SK-N-SH (cell line): ENCODE data around the gene PCDHGA1. TPM values are rescaled to one million over a fixed set of nuclear protein-coding genes. Genes with fewer than 3 reads are reported as not detected.

Experiments used
- CTCF ChIA-PET: fragments of 300-600, 350-600 bp; formaldehyde crosslinking; extraction: SDS; loops from one replicate; lab custom pipeline; 2021; lab: Yijun Ruan, JAX
- POLR2A ChIA-PET: fragments of 350-600 bp; sonication (Branson Sonifier 250); formaldehyde crosslinking; extraction: SDS; loops from one replicate; lab custom pipeline; 2020; ENCODE audit warnings: antibody characterized with exemption, inconsistent platforms; lab: Yijun Ruan, JAX
- DNase-seq: peaks from one replicate; pipeline ENCODE4 v3.0.0; 2012
- H2AFZ ChIP-seq: fragments of 200-600 bp; sonication (generic); 2 replicates; pipeline ENCODE4 v1.8.1; 2016; ENCODE audit warnings: antibody characterized with exemption, mild to moderate bottlenecking, low read depth
- H3F3A ChIP-seq: fragments of 200-600 bp; sonication (generic); replicated peaks from 2 replicates; pipeline ENCODE3; 2016; ENCODE audit warnings: antibody characterized with exemption, mild to moderate bottlenecking; ENCODE audit not compliant: insufficient read depth
- H3K27ac ChIP-seq, 2 experiments: fragments of 200-500 bp in 1 of 2; fragments of 200-600 bp in 1 of 2; sonication (Bioruptor generic) in 1 of 2; sonication (generic), shearing (Covaris generic) in 1 of 2; 2 replicates each; pipeline versions ENCODE4 v1.5.1 to v1.6.1; 2014 to 2016; ENCODE audit warnings: low read depth in 2 of 2, inconsistent platforms in 1 of 2, low read length in 1 of 2, mild to moderate bottlenecking in 1 of 2, mixed read lengths in 1 of 2
- H3K27me3 ChIP-seq: fragments of 200-600 bp; sonication (generic), shearing (Covaris generic); 2 replicates; pipeline ENCODE4 v1.6.1; 2016; ENCODE audit warnings: mixed run types; ENCODE audit not compliant: insufficient read depth
- H3K36me3 ChIP-seq, 2 experiments: fragments of 200-500 bp in 1 of 2; fragments of 200-600 bp in 1 of 2; sonication (Bioruptor generic) in 1 of 2; sonication (generic) in 1 of 2; replicated peaks in 1 of 2; 2 replicates each; pipeline versions ENCODE3 to v1.5.1; 2014 to 2016; ENCODE audit warnings: low read length in 1 of 2, mild to moderate bottlenecking in 1 of 2; ENCODE audit not compliant: insufficient read depth in 2 of 2, control insufficient read depth in 1 of 2
- H3K4me1 ChIP-seq, 2 experiments: fragments of 200-500 bp in 1 of 2; fragments of 200-600 bp in 1 of 2; sonication (Bioruptor generic) in 1 of 2; sonication (generic), shearing (Covaris generic) in 1 of 2; 2 replicates each; pipeline versions ENCODE4 v1.5.1 to v1.6.1; 2014 to 2016; ENCODE audit warnings: low read depth in 1 of 2, low read length in 1 of 2, mixed run types in 1 of 2; ENCODE audit not compliant: insufficient read depth in 2 of 2, control insufficient read depth in 1 of 2
- H3K4me2 ChIP-seq: fragments of 200-600 bp; sonication (generic), shearing (Covaris generic); 2 replicates; pipeline ENCODE4 v1.6.1; 2017; ENCODE audit warnings: mixed run types
- H3K4me3 ChIP-seq, 2 experiments: fragments of 200-500 bp in 1 of 2; fragments of 200-600 bp in 1 of 2; sonication (Bioruptor generic) in 1 of 2; sonication (generic), shearing (Covaris generic) in 1 of 2; 2 replicates each; pipeline versions ENCODE4 v1.5.1 to v1.8.1; 2014 to 2016; ENCODE audit warnings: low read depth in 2 of 2, inconsistent platforms in 1 of 2, low read length in 1 of 2, mild to moderate bottlenecking in 1 of 2, mixed read lengths in 1 of 2, moderate library complexity in 1 of 2
- H3K79me2 ChIP-seq: fragments of 200-600 bp; sonication (generic); 2 replicates; pipeline ENCODE4 v1.8.1; 2017; ENCODE audit warnings: mild to moderate bottlenecking; ENCODE audit not compliant: insufficient read depth
- H3K9ac ChIP-seq: fragments of 200-600 bp; sonication (generic); 2 replicates; pipeline ENCODE4 v1.6.1; 2017; ENCODE audit warnings: mixed run types
- H3K9me2 ChIP-seq: fragments of 200-600 bp; sonication (generic); 2 replicates; pipeline ENCODE4 v1.6.1; 2017; ENCODE audit warnings: mixed run types
- H3K9me3 ChIP-seq: fragments of 200-600 bp; sonication (generic); 2 replicates; pipeline ENCODE4 v1.6.1; 2017; ENCODE audit warnings: mixed run types, mild to moderate bottlenecking, moderate library complexity
- H4K20me1 ChIP-seq: fragments of 200-600 bp; sonication (generic); 2 replicates; pipeline ENCODE4 v1.6.1; 2017; ENCODE audit warnings: mild to moderate bottlenecking, mixed run types; ENCODE audit not compliant: insufficient read depth
- CTCF ChIP-seq: fragments of 200-600 bp; sonication (generic); IDR thresholded peaks from 2 replicates; pipeline ENCODE4 v1.6.1; 2017; ENCODE audit warnings: antibody characterized with exemption, mild to moderate bottlenecking, moderate library complexity
- ELF1 ChIP-seq: IDR thresholded peaks from 2 replicates; pipeline ENCODE4 v1.4.0; 2012
- EP300 ChIP-seq, 2 experiments: IDR thresholded peaks; 2 replicates each; pipeline versions ENCODE4 v1.4.0 to v1.6.1; 2012; ENCODE audit warnings: borderline replicate concordance in 1 of 2, low read depth in 1 of 2, low read length in 1 of 2
- FOXJ3 ChIP-seq: sonication (generic); formaldehyde crosslinking; IDR thresholded peaks from 2 replicates; pipeline ENCODE4 v1.5.1; 2020; ENCODE audit warnings: mild to moderate bottlenecking, missing genetic modification reagents
- FOXM1 ChIP-seq: IDR thresholded peaks from 2 replicates; pipeline ENCODE4 v1.4.0; 2012; ENCODE audit warnings: low read depth, mild to moderate bottlenecking
- GABPA ChIP-seq: IDR thresholded peaks from 2 replicates; pipeline ENCODE4 v1.4.0; 2012; ENCODE audit warnings: low read depth, mild to moderate bottlenecking
- GATA2 ChIP-seq: sonication (generic); formaldehyde crosslinking; IDR thresholded peaks from 2 replicates; pipeline ENCODE4 v1.5.0; 2020; ENCODE audit warnings: mild to moderate bottlenecking, missing genetic modification reagents
- IRF3 ChIP-seq: fragments of 150-350 bp; IDR thresholded peaks from 2 replicates; pipeline ENCODE4 v1.6.1; 2016; ENCODE audit warnings: mild to moderate bottlenecking, low read depth, low read length
- JUND ChIP-seq: IDR thresholded peaks from 2 replicates; pipeline ENCODE4 v1.4.0; 2012
- NRF1 ChIP-seq: IDR thresholded peaks from 2 replicates; pipeline ENCODE4 v1.6.1; 2012; ENCODE audit warnings: low read depth, mild to moderate bottlenecking, low read length
- POLR2AphosphoS5 ChIP-seq: IDR thresholded peaks from 2 replicates; pipeline ENCODE4 v1.6.1; 2012; ENCODE audit warnings: low read depth, low read length
- RAD21 ChIP-seq: IDR thresholded peaks from 2 replicates; pipeline ENCODE4 v1.6.1; 2012; ENCODE audit warnings: mild to moderate bottlenecking, low read length
- SMC3 ChIP-seq: IDR thresholded peaks from 2 replicates; pipeline ENCODE4 v1.6.1; 2012; ENCODE audit warnings: low read depth, low read length, improper control_type of control experiment
- TCF12 ChIP-seq: IDR thresholded peaks from 2 replicates; pipeline ENCODE4 v1.4.0; 2012
- USF1 ChIP-seq: IDR thresholded peaks from 2 replicates; pipeline ENCODE4 v1.4.0; 2012; ENCODE audit warnings: low read depth, borderline replicate concordance
- USF2 ChIP-seq: fragments of 150-350 bp; IDR thresholded peaks from 2 replicates; pipeline ENCODE4 v1.6.1; 2017; ENCODE audit warnings: antibody characterized with exemption, low read length, low read depth, borderline replicate concordance
- YY1 ChIP-seq: IDR thresholded peaks from 2 replicates; pipeline ENCODE4 v1.4.0; 2012; ENCODE audit warnings: low read depth, mild to moderate bottlenecking
- ZBTB33 ChIP-seq: IDR thresholded peaks from 2 replicates; pipeline ENCODE4 v1.4.0; 2012; ENCODE audit warnings: low read depth, borderline replicate concordance
- WGBS: methylation state at CpG from one replicate; pipeline ENCODE4 v1.1.6; 2017; ENCODE audit warnings: low lambda C conversion rate; 5-methylcytosine and 5-hydroxymethylcytosine counted together
- polyA plus RNA-seq, 3 experiments: library from polyadenylated mRNA; depleted of rRNA; stranded (reverse); fragments of >200 nt; gene quantifications; 2 replicates each; pipeline ENCODE4 v1.2.3, GENCODE V29; 2012

PCDHGA1 gene
- polyA plus RNA-seq, 1 of the 3 experiments (the other 2 are of a cell fraction) = 1.2 TPM

- TF ChIP-seq IRF3 = no peak
- no peak for TF ChIP-seq SMC3
- no peak for TF ChIP-seq USF1
- TF ChIP-seq GATA2 (CRISPR knock-in tag) = no peak
- no peak for TF ChIP-seq CTCF
- TF ChIP-seq TCF12 = no peak
These were observed 155.2 kb downstream of the PCDHGA1 start (continued) for GRCh38 chr5:141485321-141486055.

GRCh38 chr5:141486091-141486490 lies 155.8 kb downstream of the PCDHGA1 start:
- Histone ChIP-seq H3K9ac (no peak overlapping the region), H3K4me3 (no peak overlapping the region), H3K9me2 (no peaks in the 10 kb centered on the region), H3K27ac (no peak overlapping the region), H3K27me3 (no peaks in the 10 kb centered on the region), H2AFZ (no peak overlapping the region), H3K4me1 (peaks cover 30 to 42% of the 10 kb centered on the region in 2 experiments), H4K20me1 (peaks cover 57% of the 10 kb centered on the region; the same call in 1 of the 2 replicates), H3K36me3 (peaks cover 26 to 43% of the 10 kb centered on the region in 2 experiments), H3K4me2 (no peak overlapping the region), H3K79me2 (peaks cover 88% of the 10 kb centered on the region), H3K9me3 (no peaks in the 10 kb centered on the region), H3F3A (peaks cover 9% of the 10 kb centered on the region)
- CTCF ChIA-PET = interaction anchor here (0.6 to 7.9 kb wide), 9 partner anchors 8 to 103 kb away, joined by 3 to 75 read pairs (median 13); partner anchors contain the start of genes PCDHGA7 and PCDHGC3
- TF ChIP-seq GATA2 (CRISPR knock-in tag) = no peak
- TF ChIP-seq ELF1 = no peak
- no peak for TF ChIP-seq TCF12
- no peak for TF ChIP-seq ZBTB33
- no peak for TF ChIP-seq EP300 (IDR thresholded peaks at IDR 0.05; ENCODE audit: borderline replicate concordance in 1 of 2, low read depth in 1 of 2, low read length in 1 of 2)
- no peak for TF ChIP-seq USF2
- no peak for TF ChIP-seq IRF3
- TF ChIP-seq RAD21 = no peak
- TF ChIP-seq GABPA = no peak
- no peak for TF ChIP-seq FOXJ3 (CRISPR knock-in tag)
- no peak for TF ChIP-seq NRF1
- no peak for TF ChIP-seq USF1
- TF ChIP-seq FOXM1 = no peak
- no peak for TF ChIP-seq JUND
- TF ChIP-seq YY1 = no peak
- no peak for TF ChIP-seq POLR2AphosphoS5
- whole genome bisulfite sequencing = no CpG with 5 or more reads among the region's 9 CpGs
- POLR2A ChIA-PET = interaction anchor here (0.8 to 3.3 kb wide), 5 partner anchors 10 to 71 kb away, joined by 3 to 14 read pairs (median 6); partner anchors contain the start of gene PCDHGC3
- no peak for DNase-seq
